Measurements from ENCODE around the gene PCMT1. TPM values are rescaled to one million over a fixed set of nuclear protein-coding genes. Genes with fewer than 3 reads are reported as not detected.
"Not testable (repeated sequence)": the region's sequence is repeated elsewhere in the genome, so short reads cannot be mapped to it uniquely, and the experiment has no call there.

The PCMT1 gene
- total RNA-seq, 3 donors from 2014 or later (not counting 1 experiment from before 2014, with no cell fraction given) = 31.7 to 53.6 (median 41.5) TPM

DNA sequence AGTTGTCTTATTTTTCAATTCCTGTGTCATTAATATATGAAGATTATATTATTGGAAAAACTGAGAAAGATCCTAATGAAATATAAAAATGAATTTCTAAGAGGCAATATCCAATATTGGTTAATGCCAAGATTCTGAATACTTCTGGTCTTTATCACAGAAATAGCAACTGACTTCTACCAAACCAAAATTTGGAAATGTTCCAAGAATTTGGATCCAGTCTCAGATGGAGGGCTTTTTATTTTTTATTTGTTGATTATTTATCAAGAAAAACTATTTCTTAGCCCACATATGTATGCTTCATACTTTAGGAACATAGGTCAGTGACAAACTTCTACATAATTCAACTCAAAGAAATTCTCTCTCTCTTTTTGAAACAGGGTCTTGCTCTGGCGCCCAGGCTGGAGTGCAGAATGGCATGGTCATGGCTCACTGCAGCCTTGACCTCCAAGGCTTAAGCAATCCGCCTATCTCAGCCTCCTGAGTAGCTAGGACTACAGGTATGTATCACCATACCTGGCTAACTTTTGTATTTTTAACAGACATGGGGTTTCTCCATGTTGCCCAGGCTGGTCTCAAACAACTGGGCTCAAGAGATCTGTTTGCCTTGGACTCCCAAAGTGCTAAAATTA lies 16.3 kb upstream of the PCMT1 start:
- no peaks in the 10 kb centered on the region for H3K9me3 Mint-ChIP-seq
- no peak for ATAC-seq
- Histone ChIP-seq H3K36me3 (ENCODE audit: control insufficient read depth, insufficient read depth, low read length) (peaks cover 48% of the 10 kb centered on the region), H3K9me3 (ENCODE audit: control insufficient read depth, insufficient read depth, low read length) (no peaks in the 10 kb centered on the region), H3K27ac (ENCODE audit: low read length) (no peak overlapping the region), H3K27me3 (ENCODE audit: control insufficient read depth, insufficient read depth, low read length) (no peaks in the 10 kb centered on the region), H3K4me1 (ENCODE audit: control insufficient read depth, insufficient read depth, low read length) (no peaks in the 10 kb centered on the region), H3K4me3 (ENCODE audit: low read length) (no peak overlapping the region)
- no peak for DNase-seq
- WGBS (ENCODE audit: insufficient coverage) = 96% methylated on average over 2 of the region's 2 CpGs
- no peaks in the 10 kb centered on the region for H3K36me3 Mint-ChIP-seq
- H3K4me1 Mint-ChIP-seq = peaks cover 8 to 9% of the 10 kb centered on the region in 2 donors
- H3K27me3 Mint-ChIP-seq (ENCODE audit: low read depth in 2 of 2) = no peaks in the 10 kb centered on the region
- H3K4me3 Mint-ChIP-seq = no peak overlapping the region
- TF ChIP-seq, protein P1, sequence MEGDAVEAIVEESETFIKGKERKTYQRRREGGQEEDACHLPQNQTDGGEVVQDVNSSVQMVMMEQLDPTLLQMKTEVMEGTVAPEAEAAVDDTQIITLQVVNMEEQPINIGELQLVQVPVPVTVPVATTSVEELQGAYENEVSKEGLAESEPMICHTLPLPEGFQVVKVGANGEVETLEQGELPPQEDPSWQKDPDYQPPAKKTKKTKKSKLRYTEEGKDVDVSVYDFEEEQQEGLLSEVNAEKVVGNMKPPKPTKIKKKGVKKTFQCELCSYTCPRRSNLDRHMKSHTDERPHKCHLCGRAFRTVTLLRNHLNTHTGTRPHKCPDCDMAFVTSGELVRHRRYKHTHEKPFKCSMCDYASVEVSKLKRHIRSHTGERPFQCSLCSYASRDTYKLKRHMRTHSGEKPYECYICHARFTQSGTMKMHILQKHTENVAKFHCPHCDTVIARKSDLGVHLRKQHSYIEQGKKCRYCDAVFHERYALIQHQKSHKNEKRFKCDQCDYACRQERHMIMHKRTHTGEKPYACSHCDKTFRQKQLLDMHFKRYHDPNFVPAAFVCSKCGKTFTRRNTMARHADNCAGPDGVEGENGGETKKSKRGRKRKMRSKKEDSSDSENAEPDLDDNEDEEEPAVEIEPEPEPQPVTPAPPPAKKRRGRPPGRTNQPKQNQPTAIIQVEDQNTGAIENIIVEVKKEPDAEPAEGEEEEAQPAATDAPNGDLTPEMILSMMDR (IDR thresholded peaks at IDR 0.05) = no peak
- H3K27ac Mint-ChIP-seq = no peak overlapping the region
- intact Hi-C loops (cut with micrococcal nuclease) = no loop called here

DNA sequence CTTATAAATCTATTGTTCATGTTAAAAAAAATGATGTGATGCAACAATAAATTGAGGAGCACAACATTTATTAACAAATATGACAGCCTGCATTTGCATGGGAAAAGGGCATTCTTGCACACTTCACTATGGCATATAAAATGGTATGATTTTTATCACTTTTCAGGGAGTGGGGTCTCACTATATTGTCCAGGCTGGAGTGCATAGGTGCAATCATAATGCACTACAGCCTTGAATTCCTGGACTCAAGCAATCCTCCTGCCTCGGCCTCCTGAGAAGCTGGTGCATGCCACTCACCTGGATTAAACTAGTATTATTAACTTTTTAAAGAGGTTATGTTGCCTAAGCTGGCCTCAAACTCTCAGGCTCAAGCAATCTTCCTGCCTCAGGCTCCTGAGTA lies 14.6 kb upstream of the PCMT1 start:
- H3K9me3 Mint-ChIP-seq = no peaks in the 10 kb centered on the region
- intact Hi-C loops (cut with micrococcal nuclease) = no loop called here
- DNase-seq (no peak), ATAC-seq (no peak)
- no peaks in the 10 kb centered on the region for H3K4me1 Mint-ChIP-seq
- H3K27ac Mint-ChIP-seq = no peak overlapping the region
- no peaks in the 10 kb centered on the region for H3K36me3 Mint-ChIP-seq
- Histone ChIP-seq H3K27me3 (ENCODE audit: control insufficient read depth, insufficient read depth, low read length) (no peaks in the 10 kb centered on the region), H3K4me1 (ENCODE audit: control insufficient read depth, insufficient read depth, low read length) (no peaks in the 10 kb centered on the region), H3K27ac (ENCODE audit: low read length) (no peak overlapping the region), H3K9me3 (ENCODE audit: control insufficient read depth, insufficient read depth, low read length) (no peaks in the 10 kb centered on the region), H3K36me3 (ENCODE audit: control insufficient read depth, insufficient read depth, low read length) (peaks cover 50% of the 10 kb centered on the region), H3K4me3 (ENCODE audit: low read length) (no peak overlapping the region)
- TF ChIP-seq, protein P1 (IDR thresholded peaks at IDR 0.05) = no peak
- H3K4me3 Mint-ChIP-seq = no peak overlapping the region
- H3K27me3 Mint-ChIP-seq (ENCODE audit: low read depth in 2 of 2) = no peaks in the 10 kb centered on the region
- WGBS (ENCODE audit: insufficient coverage) = no CpG with 5 or more reads among the region's 1 CpG

DNA sequence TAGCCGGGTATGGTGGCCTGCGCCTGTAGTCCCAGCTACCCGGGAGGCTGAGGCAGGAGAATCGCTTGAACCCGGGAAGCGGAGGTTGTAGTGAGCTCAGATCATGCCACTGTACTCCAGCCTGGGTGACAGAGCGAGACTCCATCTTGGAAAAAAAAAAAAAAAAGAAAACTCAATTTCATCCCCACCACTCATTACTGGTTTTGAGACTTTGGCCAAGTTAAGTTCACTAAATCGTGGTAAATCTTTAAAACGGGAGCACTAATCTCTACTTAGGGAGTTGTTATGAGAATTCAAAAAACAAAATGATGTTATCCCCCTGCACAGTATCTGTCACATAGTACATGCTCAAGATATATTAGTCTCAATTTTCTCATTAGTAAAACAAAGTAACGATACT lies 4.3 kb upstream of the PCMT1 start:
- not testable (repeated sequence) for H3K9me3 Mint-ChIP-seq; H3K36me3 Mint-ChIP-seq; H3K27me3 ChIP-seq (ENCODE audit: control insufficient read depth, insufficient read depth, low read length); H3K27me3 Mint-ChIP-seq (ENCODE audit: low read depth in 2 of 2); ATAC-seq; H3K4me3 ChIP-seq (ENCODE audit: low read length); H3K27ac ChIP-seq (ENCODE audit: low read length); DNase-seq; H3K9me3 ChIP-seq (ENCODE audit: control insufficient read depth, insufficient read depth, low read length)
- Histone ChIP-seq H3K4me1 (ENCODE audit: control insufficient read depth, insufficient read depth, low read length) (peaks cover 18% of the 10 kb centered on the region), H3K36me3 (ENCODE audit: control insufficient read depth, insufficient read depth, low read length) (peaks cover 31% of the 10 kb centered on the region)
- intact Hi-C loops (cut with micrococcal nuclease) = loop anchor here (5.0 to 10.0 kb wide), 2 partner anchors 190 to 198 kb away; partner anchors contain the start of gene PPIL4
- peak overlapping the region; percentile 90 to 94 for H3K27ac Mint-ChIP-seq
- WGBS (ENCODE audit: insufficient coverage) = 90% methylated on average over 7 of the region's 10 CpGs
- peak overlapping the region; percentile 98 for H3K4me3 Mint-ChIP-seq
- peaks cover 24 to 25% of the 10 kb centered on the region in 2 donors for H3K4me1 Mint-ChIP-seq

DNA sequence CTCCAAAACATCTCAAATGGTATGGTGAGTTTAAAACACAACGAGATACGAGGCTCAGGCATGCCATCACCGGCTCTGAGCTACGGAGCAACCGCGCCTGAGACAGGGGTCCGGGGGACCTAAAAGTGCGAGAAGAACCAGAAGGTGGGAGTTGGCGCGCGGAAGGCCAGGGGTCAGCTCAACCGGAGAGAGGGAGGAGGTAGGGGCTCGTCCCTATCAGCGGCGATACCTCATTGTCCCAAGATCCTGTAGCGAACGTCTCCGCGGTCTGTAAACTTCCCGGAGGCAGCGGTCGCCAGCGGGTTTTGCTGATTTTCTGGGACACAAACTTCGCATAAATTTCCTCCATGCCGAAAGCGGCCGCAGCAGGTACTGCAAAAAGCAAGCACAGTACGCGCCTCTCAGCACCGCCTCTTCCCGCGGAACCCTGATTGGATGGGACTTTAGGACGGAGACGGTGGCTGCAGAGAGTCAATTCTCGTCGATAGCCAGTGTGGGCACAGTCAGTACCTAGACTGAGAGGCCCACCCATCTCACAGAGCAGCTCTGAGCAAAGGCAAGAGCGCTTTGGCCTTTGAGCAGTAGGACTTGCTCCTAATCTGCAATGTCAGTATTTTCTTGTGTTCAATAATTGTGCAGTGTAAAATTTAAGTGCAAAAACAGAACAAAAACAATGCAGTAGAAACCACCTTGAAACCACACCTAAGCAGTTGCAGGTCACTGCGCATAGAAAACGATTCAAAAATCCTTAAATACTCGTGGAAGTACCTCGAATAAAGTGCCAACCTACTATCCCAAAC lies 3.2 kb upstream of the PCMT1 start, which contains the start of gene NUP43:
Gene NUP43, minus strand, starts transcription at position 383 of the 800 bp plus-strand sequence. Its CDS starts 34 bp downstream, at position 349.
- Histone ChIP-seq H3K36me3 (ENCODE audit: control insufficient read depth, insufficient read depth, low read length) (peaks cover 20% of the 10 kb centered on the region), H3K9me3 (ENCODE audit: control insufficient read depth, insufficient read depth, low read length) (no peaks in the 10 kb centered on the region), H3K27ac (ENCODE audit: low read length) (peak within 1 kb of the TSS; percentile 65), H3K4me1 (ENCODE audit: control insufficient read depth, insufficient read depth, low read length) (peaks cover 28% of the 10 kb centered on the region), H3K27me3 (ENCODE audit: control insufficient read depth, insufficient read depth, low read length) (no peaks in the 10 kb centered on the region), H3K4me3 (ENCODE audit: low read length) (peak within 1 kb of the TSS; percentile 93)
- 5% methylated on average over 41 of the region's 41 CpGs for WGBS (ENCODE audit: insufficient coverage)
- H3K27ac Mint-ChIP-seq = peak within 1 kb of the TSS; percentile 90 to 94
- peak within 1 kb of the TSS; percentile 98 for H3K4me3 Mint-ChIP-seq
- H3K9me3 Mint-ChIP-seq = no peaks in the 10 kb centered on the region
- peak; percentile 73 to 81 (median 74) for ATAC-seq
- no peaks in the 10 kb centered on the region for H3K36me3 Mint-ChIP-seq
- peaks cover 25 to 31% of the 10 kb centered on the region in 2 donors for H3K4me1 Mint-ChIP-seq
- H3K27me3 Mint-ChIP-seq (ENCODE audit: low read depth in 2 of 2) = no peaks in the 10 kb centered on the region
- DNase-seq = peak; percentile 88 to 95
- intact Hi-C loops (cut with micrococcal nuclease) = loop anchor here (1.0 to 10.0 kb wide), 3 partner anchors 28 to 199 kb away; partner anchors contain the start of genes LATS1 and PPIL4
- TF ChIP-seq, protein P1 (IDR thresholded peaks at IDR 0.05) = peak; percentile 45

DNA sequence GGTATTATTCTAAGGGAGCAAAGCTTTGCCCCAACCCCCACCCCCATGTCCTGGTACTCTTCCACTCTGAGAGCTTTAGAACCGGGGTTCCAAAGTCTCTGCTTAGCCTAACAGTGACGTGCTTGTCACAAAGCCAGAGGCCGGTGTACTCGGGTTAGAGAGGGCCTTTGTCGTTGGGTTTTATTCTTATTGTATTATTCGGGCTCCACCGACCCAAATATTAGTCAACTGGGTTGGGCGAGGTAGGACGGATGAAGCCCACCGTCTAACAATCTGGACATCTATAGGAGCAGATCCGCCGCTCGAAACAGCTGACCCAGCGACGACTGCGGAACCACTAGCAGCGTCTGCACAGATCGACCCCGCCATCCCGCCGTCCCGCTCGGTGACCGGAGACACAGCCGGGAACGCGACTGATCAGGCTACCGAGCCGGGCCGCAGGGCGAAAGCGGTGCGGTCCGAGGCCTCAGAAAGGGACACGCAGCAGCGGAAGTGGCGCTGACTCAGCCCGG lies 403 bp upstream of the PCMT1 start:
- Mint-ChIP-seq H3K4me3 (peak overlapping the region; percentile 88), H3K27ac (peak overlapping the region; percentile 85 to 90), H3K4me1 (peaks cover 25 to 31% of the 10 kb centered on the region in 2 donors)
- not testable (repeated sequence) for H3K9me3 Mint-ChIP-seq; H3K9me3 ChIP-seq (ENCODE audit: control insufficient read depth, insufficient read depth, low read length); H3K27me3 Mint-ChIP-seq (ENCODE audit: low read depth in 2 of 2); DNase-seq; H3K36me3 Mint-ChIP-seq; H3K27me3 ChIP-seq (ENCODE audit: control insufficient read depth, insufficient read depth, low read length); H3K36me3 ChIP-seq (ENCODE audit: control insufficient read depth, insufficient read depth, low read length)
- WGBS (ENCODE audit: insufficient coverage) = under 1% methylated on average over 25 of the region's 38 CpGs
- intact Hi-C loops (cut with micrococcal nuclease) = loop anchor here (5.0 to 10.0 kb wide), 2 partner anchors 186 to 202 kb away; partner anchors contain the start of gene PPIL4
- Histone ChIP-seq H3K4me1 (ENCODE audit: control insufficient read depth, insufficient read depth, low read length) (peaks cover 28% of the 10 kb centered on the region), H3K27ac (ENCODE audit: low read length) (peak overlapping the region; percentile 76), H3K4me3 (ENCODE audit: low read length) (peak overlapping the region; percentile 47)
- peak in 1 of 3 donors; percentile 0 for ATAC-seq

Data from natural killer cell (primary cell).